HepG2 (cell line): ENCODE measurements around the gene CACNA2D3. TPM values are rescaled to one million over a fixed set of nuclear protein-coding genes. Genes with fewer than 3 reads are reported as not detected.

Experiments used
- ATAC-seq: fragments of 200-7000 bp; cut with Tn5 transposase; 3 replicates; pipeline ENCODE4 v1.9.1; 2020; ENCODE audit warnings: mild to moderate bottlenecking, moderate library complexity
- BruUV-seq: library from RNA; stranded (reverse); fragments of 400-500 nt; replicated peaks from 2 replicates; lab custom pipeline; 2021; lab: Mats Ljungman, UMichigan
- CTCF ChIA-PET: fragments of 300-600 bp; formaldehyde crosslinking; extraction: SDS; loops from one replicate; lab custom pipeline; 2021; ENCODE audit warnings: low total read pairs, inconsistent platforms, low intra/inter-chr PET ratio; lab: Yijun Ruan, JAX
- POLR2A ChIA-PET: fragments of 350-600 bp; sonication (Branson Sonifier 250); formaldehyde crosslinking; loops from one replicate; lab custom pipeline; 2020; ENCODE audit warnings: antibody characterized with exemption, inconsistent platforms; lab: Yijun Ruan, JAX
- DNase-seq: peaks from one replicate; pipeline ENCODE4 v3.0.0-alpha.2; 2015; ENCODE audit warnings: low spot score
- FAIRE-seq: peaks from 3 replicates; lab custom pipeline; 2011; peaks lifted over from hg19 to GRCh38; lab: Jason Lieb, UNC
- H2AFZ ChIP-seq: one replicate; pipeline ENCODE4 v1.6.1; 2011; ENCODE audit warnings: low read length, inconsistent platforms
- H3K27ac ChIP-seq: fragments of 300-600 bp; 3 replicates; pipeline ENCODE4 v1.8.0; 2011; ENCODE audit warnings: mixed run types, mild to moderate bottlenecking, mixed read lengths, low read length, inconsistent platforms; ENCODE audit not compliant: insufficient read depth; ENCODE audit errors: extremely low read length
- H3K27me3 ChIP-seq, 2 experiments: fragments of 200-600 bp in 1 of 2; 2 replicates in 1 of 2; 3 replicates in 1 of 2; pipeline versions ENCODE4 v1.6.0 to v1.8.0; 2011; ENCODE audit warnings: low read length in 2 of 2, mild to moderate bottlenecking in 2 of 2, moderate library complexity in 2 of 2, inconsistent platforms in 1 of 2; ENCODE audit not compliant: insufficient read depth in 2 of 2, control insufficient read depth in 1 of 2
- H3K36me3 ChIP-seq, 2 experiments: fragments of 200-600 bp in 1 of 2; replicated peaks in 1 of 2; 2 replicates in 1 of 2; 3 replicates in 1 of 2; pipeline versions ENCODE4 v1.5.1 to v1.8.0; 2011; ENCODE audit warnings: low read length in 2 of 2, inconsistent platforms in 1 of 2; ENCODE audit not compliant: insufficient read depth in 2 of 2, control insufficient read depth in 1 of 2
- H3K4me1 ChIP-seq: 2 replicates; pipeline ENCODE4 v1.5.1; 2012; ENCODE audit warnings: low read length, inconsistent platforms; ENCODE audit not compliant: insufficient read depth
- H3K4me2 ChIP-seq: 2 replicates; pipeline ENCODE4 v1.6.0; 2011; ENCODE audit warnings: low read depth, low read length, inconsistent platforms
- H3K4me3 ChIP-seq, 3 experiments: fragments of 200-600 bp in 1 of 3; sonication (generic), shearing (Covaris generic) in 1 of 3; replicated peaks in 1 of 3; 2 replicates each; pipeline ENCODE4 v1.5.1; 2011 to 2016; ENCODE audit warnings: low read length in 3 of 3, inconsistent platforms in 2 of 3, low read depth in 2 of 3, mild to moderate bottlenecking in 2 of 3, control low read depth in 1 of 3, mixed read lengths in 1 of 3; ENCODE audit not compliant: insufficient read depth in 1 of 3
- H3K79me2 ChIP-seq: one replicate; pipeline ENCODE4 v1.6.1; 2011; ENCODE audit warnings: low read length, inconsistent platforms; ENCODE audit not compliant: insufficient read depth
- H3K9ac ChIP-seq: 2 replicates; pipeline ENCODE4 v1.6.0; 2011; ENCODE audit warnings: mild to moderate bottlenecking, low read depth, low read length, inconsistent platforms; ENCODE audit not compliant: insufficient read depth
- H3K9me3 ChIP-seq: 2 replicates; pipeline ENCODE4 v1.5.1; 2012; ENCODE audit warnings: mild to moderate bottlenecking, low read length
- H4K20me1 ChIP-seq: 2 replicates; pipeline ENCODE4 v1.6.0; 2011; ENCODE audit warnings: inconsistent platforms, mild to moderate bottlenecking, low read length, moderate library complexity; ENCODE audit not compliant: insufficient read depth
- ADNP ChIP-seq: sonication (generic); formaldehyde crosslinking; IDR thresholded peaks from 2 replicates; pipeline ENCODE4 v1.4.0; 2020; ENCODE audit warnings: missing genetic modification reagents
- ATF7 ChIP-seq, 2 experiments: fragments of 450-650 bp in 1 of 2; sonication (generic) in 1 of 2; formaldehyde crosslinking in 1 of 2; IDR thresholded peaks; 2 replicates each; pipeline versions ENCODE4 v1.4.0 to v1.6.1; 2016 to 2020; ENCODE audit warnings: antibody characterized with exemption in 1 of 2, mild to moderate bottlenecking in 1 of 2, missing genetic modification reagents in 1 of 2
- HDAC1 ChIP-seq: sonication (generic); formaldehyde crosslinking; IDR thresholded peaks from 2 replicates; pipeline ENCODE4 v1.5.1; 2020; ENCODE audit warnings: mild to moderate bottlenecking, missing genetic modification reagents
- NFE2L1 ChIP-seq: sonication (generic); formaldehyde crosslinking; IDR thresholded peaks from 2 replicates; pipeline ENCODE4 v1.4.0; 2020; ENCODE audit warnings: missing genetic modification reagents, mild to moderate bottlenecking, borderline replicate concordance
- RXRB ChIP-seq: IDR thresholded peaks from 2 replicates; pipeline ENCODE4 v1.6.1; 2016; ENCODE audit warnings: borderline replicate concordance, missing genetic modification reagents, missing compliant biosample characterization
- ZBTB21 ChIP-seq: sonication (generic); formaldehyde crosslinking; IDR thresholded peaks from 2 replicates; pipeline ENCODE4 v1.4.0; 2020; ENCODE audit warnings: missing genetic modification reagents
- ZNF720 ChIP-seq: sonication (generic); formaldehyde crosslinking; IDR thresholded peaks from 2 replicates; pipeline ENCODE4 v1.4.0; 2020; ENCODE audit warnings: missing genetic modification reagents
- WGBS: methylation state at CpG from one replicate; pipeline ENCODE4 v1.1.6; 2017; ENCODE audit warnings: low lambda C conversion rate; 5-methylcytosine and 5-hydroxymethylcytosine counted together
- in situ Hi-C: cut with HindIII; loops from 2 replicates; pipeline ENCODE4 v1.10.0; 2017; ENCODE audit warnings: low pct_unique_long_range_greater_than_20kb; ENCODE audit not compliant: extremely low pct_ligation_motif_present
- intact Hi-C: fragments of 100-400 bp; cut with micrococcal nuclease; formaldehyde crosslinking; loops from one replicate; pipeline ENCODE4 v1.10.0; 2022; ENCODE audit not compliant: unreplicated experiment
- polyA plus RNA-seq, 8 experiments: library from polyadenylated mRNA; depleted of rRNA in 3 of 8; stranded (reverse) in 7 of 8; unstranded in 1 of 8; fragments of >200 nt; fragmentation: Illumina TruSeq in 4 of 8; extraction: Trizol in 4 of 8; gene quantifications; 2 replicates each; pipeline versions ENCODE4 v1.2.1 to v1.2.3, GENCODE V29; 2011 to 2016; ENCODE audit warnings: low read depth in 4 of 8, missing spikeins in 1 of 8, mixed read lengths in 1 of 8; ENCODE audit not compliant: insufficient read depth in 1 of 8
- total RNA-seq, 5 experiments: library from RNA; depleted of rRNA; stranded (reverse); fragments of >200 nt; fragmentation: Illumina TruSeq; extraction: Trizol; gene quantifications; 2 replicates each; pipeline ENCODE4 v1.2.3, GENCODE V29; 2016; ENCODE audit warnings: low read depth in 1 of 5

Gene CACNA2D3
- total and polyA plus RNA-seq, 2 of the 13 experiments (the other 11 are each of a cell fraction or from before 2014, with no cell fraction given), result not detected

DNA sequence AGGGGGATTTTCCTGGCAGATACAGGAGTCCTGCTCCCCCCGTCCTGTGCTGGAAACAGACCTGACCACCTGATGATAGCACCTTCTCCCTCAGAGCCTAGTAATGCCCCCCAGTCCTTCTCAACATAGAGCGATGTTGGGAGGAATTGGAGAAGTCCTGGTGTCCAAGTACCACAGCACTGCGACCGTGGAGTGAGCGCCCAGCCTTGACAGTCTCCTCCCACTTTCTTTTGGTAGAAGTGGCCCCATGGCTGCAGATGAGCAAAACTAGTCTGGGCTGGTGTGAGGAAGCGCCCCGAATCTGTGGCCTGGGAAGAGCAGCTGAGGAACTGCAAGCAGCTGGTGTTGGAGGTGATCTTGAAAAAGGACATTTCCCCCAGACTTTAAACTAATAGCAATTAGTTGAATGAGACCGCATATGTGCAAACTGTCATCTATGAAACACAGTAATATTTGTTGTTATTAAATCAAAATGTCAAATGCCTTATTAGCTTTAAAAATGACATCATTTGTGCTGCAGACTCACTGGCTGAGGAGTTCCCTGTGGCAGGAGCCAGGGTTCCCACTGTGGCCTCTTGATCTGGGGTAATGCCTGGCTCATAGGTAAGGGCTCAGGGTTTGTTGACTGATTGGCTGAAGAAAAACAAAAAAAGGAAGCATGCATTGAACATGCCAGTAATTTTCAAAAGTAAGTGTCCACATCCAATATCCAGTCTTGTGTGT lies 121.8 kb downstream of the CACNA2D3 start:
- Histone ChIP-seq H2AFZ (no peak overlapping the region), H3K4me1 (0 out of 2 replicates have a peak, but pooled peaks cover 8% of the 10 kb centered on the region), H3K9me3 (no peaks in the 10 kb centered on the region), H3K27ac (no peak overlapping the region), H3K9ac (no peak overlapping the region), H3K27me3 (no peaks in the 10 kb centered on the region), H3K4me3 (peak overlapping the region in 2 of 3 experiments; percentile 47 to 60; a peak in 1 of 6 replicates), H3K79me2 (no peaks in the 10 kb centered on the region), H4K20me1 (no peaks in the 10 kb centered on the region), H3K4me2 (peak overlapping the region; percentile 67), H3K36me3 (no peaks in the 10 kb centered on the region)
- intact Hi-C loops, result no loop called here
- no peak; the same call in 2 of the 3 replicates for ATAC-seq
- DNase-seq, result no peak
- POLR2A ChIA-PET, result no interaction called here
- no TSS peak for BruUV-seq
- 85% methylated on average over 7 of the region's 8 CpGs for WGBS
- FAIRE-seq, result no peak
- CTCF ChIA-PET, result no interaction called here
- TF ChIP-seq ADNP (CRISPR knock-in tag), result no peak
- 0 out of 2 replicates have a peak, but pooled peaks have one; percentile 30 for TF ChIP-seq ATF7 (IDR thresholded peaks at IDR 0.05)
- TF ChIP-seq ATF7 (CRISPR knock-in tag; IDR thresholded peaks at IDR 0.05), result no peak
- no peak for TF ChIP-seq ZNF720 (CRISPR knock-in tag)
- in situ Hi-C loops, result no loop called here

DNA sequence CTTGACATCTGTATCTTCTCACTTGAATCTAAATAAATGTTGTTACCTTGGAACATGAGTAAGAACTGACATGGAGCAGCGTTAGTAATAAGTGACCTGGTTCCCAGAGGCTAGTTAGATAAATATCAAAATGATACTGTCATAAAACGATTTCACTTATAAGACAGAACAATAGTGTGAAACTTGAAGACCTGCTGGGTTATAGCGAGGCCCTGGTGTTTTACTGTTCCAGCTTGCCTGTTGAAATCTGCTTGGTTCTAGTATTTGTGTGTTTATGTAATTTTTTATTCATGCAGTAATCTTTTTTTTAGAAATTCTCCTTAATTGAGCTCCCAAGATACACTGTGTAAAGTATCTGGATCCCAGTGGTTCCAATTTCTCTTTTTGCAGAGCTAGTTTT lies 129.4 kb downstream of the CACNA2D3 start:
- H2AFZ ChIP-seq, result no peak overlapping the region
- 0% methylated on average over 3 of the region's 3 CpGs for WGBS
- no peak for TF ChIP-seq HDAC1 (CRISPR knock-in tag)
- TF ChIP-seq NFE2L1, result no peak
- no peak for TF ChIP-seq RXRB (CRISPR knock-in tag)
- no peak for TF ChIP-seq ZBTB21 (CRISPR knock-in tag)
- in situ Hi-C loops (no loop called here), intact Hi-C loops (no loop called here)
- H3K4me2 ChIP-seq, result no peak overlapping the region
- ATAC-seq, result no peak
- peaks cover 0 to 4% of the 10 kb centered on the region in 2 experiments; a peak in 1 of 5 replicates for H3K27me3 ChIP-seq
- ChIA-PET POLR2A (no interaction called here), CTCF (no interaction called here)
- H4K20me1 ChIP-seq, result no peaks in the 10 kb centered on the region
- H3K27ac ChIP-seq, result no peak overlapping the region
- H3K79me2 ChIP-seq, result no peaks in the 10 kb centered on the region
- H3K4me1 ChIP-seq, result no peaks in the 10 kb centered on the region
- FAIRE-seq, result no peak
- no peaks in the 10 kb centered on the region for H3K9me3 ChIP-seq
- DNase-seq, result no peak
- BruUV-seq, result no TSS peak
- H3K36me3 ChIP-seq, result no peaks in the 10 kb centered on the region
- no peak overlapping the region for H3K4me3 ChIP-seq
- no peak overlapping the region for H3K9ac ChIP-seq
